Esophagus muscularis mucosa (tissue), 4 donors: ENCODE results near the gene NGEF. TPM values are rescaled to one million over a fixed set of nuclear protein-coding genes. Genes with fewer than 3 reads are reported as not detected.

Experiments
- DNase-seq: peaks from one replicate; pipeline ENCODE4 v3.0.0-alpha.2; 2017; ENCODE audit errors: extremely low spot score
- H3K27ac ChIP-seq, 4 donors: fragments of 200-600 bp; sonication (generic); replicated peaks in 1 of 4; 1 replicate in 3 of 4; 2 replicates in 1 of 4; pipeline ENCODE4 v1.5.1; 2016 to 2019; ENCODE audit warnings: mild to moderate bottlenecking in 1 of 4
- H3K27me3 ChIP-seq, 4 donors: fragments of 200-600 bp; sonication (generic); one replicate each; pipeline versions ENCODE4 v1.5.1 to v1.6.0; 2016 to 2019
- H3K36me3 ChIP-seq, 4 donors: fragments of 200-600 bp; sonication (generic); one replicate each; pipeline ENCODE4 v1.5.1; 2016 to 2019
- H3K4me1 ChIP-seq, 4 donors: fragments of 200-600 bp; sonication (generic); one replicate each; pipeline ENCODE4 v1.5.1; 2016 to 2019
- H3K4me3 ChIP-seq, 4 donors: fragments of 200-600 bp; sonication (generic); 1 replicate in 2 of 4; 2 replicates in 2 of 4; pipeline ENCODE4 v1.5.1; 2016 to 2019; ENCODE audit warnings: mild to moderate bottlenecking in 4 of 4, moderate library complexity in 1 of 4
- H3K9me3 ChIP-seq, 4 donors: fragments of 200-600 bp; sonication (generic); 1 replicate in 3 of 4; 2 replicates in 1 of 4; pipeline ENCODE4 v1.5.1; 2016 to 2019
- EP300 ChIP-seq: sonication (generic); formaldehyde crosslinking; IDR thresholded peaks from one replicate; pipeline ENCODE4 v1.6.1; 2017; ENCODE audit warnings: antibody characterized with exemption
- POLR2A ChIP-seq: fragments of 450-650 bp; IDR thresholded peaks from one replicate; pipeline ENCODE4 v1.6.1; 2017; ENCODE audit warnings: antibody characterized with exemption, moderate library complexity, mild to moderate bottlenecking, low read depth
- POLR2AphosphoS5 ChIP-seq, 2 donors: sonication (generic); formaldehyde crosslinking; IDR thresholded peaks; one replicate each; pipeline ENCODE4 v1.6.1; 2017; ENCODE audit warnings: antibody characterized with exemption in 2 of 2
- WGBS: methylation state at CpG from one replicate; pipeline ENCODE4 v1.1.5; 2018; 5-methylcytosine and 5-hydroxymethylcytosine counted together
- intact Hi-C: fragments of 100-400 bp; cut with DNase I; formaldehyde crosslinking; loops from one replicate; pipeline ENCODE4 v1.15.1; 2023
- total RNA-seq, 4 donors: library from RNA; depleted of rRNA; stranded (reverse); fragments of >200 nt; gene quantifications; one replicate each; pipeline versions ENCODE4 v1.1.0 to v1.2.1, GENCODE V29; 2016
- TF ChIP-seq, protein P1 (sequence below), 3 experiments: fragments of 200-600 bp in 2 of 3; fragments of 450-650 bp in 1 of 3; sonication (generic) in 2 of 3; IDR thresholded peaks; one replicate each; pipeline ENCODE4 v1.5.1; 2017 to 2019; ENCODE audit warnings: antibody characterized with exemption in 3 of 3, mild to moderate bottlenecking in 2 of 3, moderate library complexity in 1 of 3

NGEF gene
- total RNA-seq, 4 donors from 2014 or later: 0.33 to 0.98 (median 0.52) TPM; not detected in 1

DNA sequence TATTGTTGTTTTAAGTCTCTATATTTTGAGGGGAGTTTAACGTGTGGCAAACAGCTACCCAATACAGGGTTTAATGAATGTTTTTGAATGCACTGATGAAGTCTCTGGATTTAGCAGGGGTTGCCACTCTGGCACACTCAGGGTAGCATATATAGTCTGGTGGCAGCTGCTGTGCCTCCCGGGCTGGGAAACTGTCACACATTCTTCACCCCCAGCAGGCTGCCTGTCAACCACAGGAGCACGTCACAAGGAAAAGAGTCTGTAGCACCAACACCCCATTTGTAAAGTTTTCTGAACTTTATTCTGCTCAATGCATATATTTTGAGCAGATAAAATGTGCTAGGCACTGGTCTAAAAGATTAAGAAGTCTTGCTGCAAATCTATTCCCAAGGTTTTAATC lies 39.3 kb downstream of the NGEF start:
- Histone ChIP-seq H3K27me3 (peaks cover 0 to 17% (median 0%) of the 10 kb centered on the region in 4 donors), H3K4me3 (no peak overlapping the region), H3K9me3 (peaks cover 0 to 6% (median 0%) of the 10 kb centered on the region in 4 donors), H3K36me3 (no peaks in the 10 kb centered on the region), H3K4me1 (no peaks in the 10 kb centered on the region), H3K27ac (no peak overlapping the region)
- intact Hi-C loops: no loop called here
- TF ChIP-seq, protein P1, sequence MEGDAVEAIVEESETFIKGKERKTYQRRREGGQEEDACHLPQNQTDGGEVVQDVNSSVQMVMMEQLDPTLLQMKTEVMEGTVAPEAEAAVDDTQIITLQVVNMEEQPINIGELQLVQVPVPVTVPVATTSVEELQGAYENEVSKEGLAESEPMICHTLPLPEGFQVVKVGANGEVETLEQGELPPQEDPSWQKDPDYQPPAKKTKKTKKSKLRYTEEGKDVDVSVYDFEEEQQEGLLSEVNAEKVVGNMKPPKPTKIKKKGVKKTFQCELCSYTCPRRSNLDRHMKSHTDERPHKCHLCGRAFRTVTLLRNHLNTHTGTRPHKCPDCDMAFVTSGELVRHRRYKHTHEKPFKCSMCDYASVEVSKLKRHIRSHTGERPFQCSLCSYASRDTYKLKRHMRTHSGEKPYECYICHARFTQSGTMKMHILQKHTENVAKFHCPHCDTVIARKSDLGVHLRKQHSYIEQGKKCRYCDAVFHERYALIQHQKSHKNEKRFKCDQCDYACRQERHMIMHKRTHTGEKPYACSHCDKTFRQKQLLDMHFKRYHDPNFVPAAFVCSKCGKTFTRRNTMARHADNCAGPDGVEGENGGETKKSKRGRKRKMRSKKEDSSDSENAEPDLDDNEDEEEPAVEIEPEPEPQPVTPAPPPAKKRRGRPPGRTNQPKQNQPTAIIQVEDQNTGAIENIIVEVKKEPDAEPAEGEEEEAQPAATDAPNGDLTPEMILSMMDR (IDR thresholded peaks at IDR 0.05): no peak
- TF ChIP-seq EP300: no peak
- TF ChIP-seq POLR2A: no peak
- TF ChIP-seq POLR2AphosphoS5 (IDR thresholded peaks at IDR 0.05): no peak
- WGBS: 73% methylated on average over 3 of the region's 3 CpGs
- DNase-seq: no peak

DNA sequence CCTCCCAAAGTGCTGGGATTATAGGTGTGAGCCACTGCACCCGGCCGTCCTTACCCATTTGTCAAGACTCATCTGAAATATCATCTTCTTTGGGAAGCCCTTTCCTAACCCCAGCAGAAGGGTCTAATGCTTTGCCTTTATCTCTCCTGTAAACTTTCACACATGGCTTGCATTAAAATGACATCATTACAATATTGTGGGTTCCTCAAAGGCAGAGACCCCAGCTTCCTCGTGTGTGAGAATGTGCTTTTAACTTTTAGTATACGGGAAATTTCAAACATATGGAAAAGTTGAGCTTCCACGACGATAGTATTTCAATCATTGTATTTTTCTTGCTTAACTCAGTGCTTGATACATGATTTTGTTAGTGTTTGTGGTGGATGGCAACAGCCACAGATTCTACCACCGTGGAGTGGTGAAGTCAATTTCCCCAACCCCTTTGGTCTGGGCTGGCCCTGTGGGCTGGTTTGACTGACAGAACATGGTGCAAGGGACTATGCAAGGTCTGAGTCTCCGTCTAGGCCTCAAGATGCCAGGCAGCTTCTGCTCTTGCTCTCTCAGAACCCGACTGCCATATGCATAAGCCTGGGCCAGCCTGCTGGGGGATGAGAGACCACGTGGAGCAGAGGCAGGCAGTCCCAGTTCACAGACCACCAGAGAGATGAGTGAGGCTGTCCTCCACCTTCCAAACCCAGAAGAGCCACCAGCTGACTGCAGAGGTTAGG lies 39.9 kb downstream of the NGEF start:
- no peaks in the 10 kb centered on the region for H3K4me1 ChIP-seq
- H3K9me3 ChIP-seq: peaks cover 0 to 6% (median 0%) of the 10 kb centered on the region in 4 donors
- no peak for DNase-seq
- H3K36me3 ChIP-seq: no peaks in the 10 kb centered on the region
- no peak overlapping the region for H3K4me3 ChIP-seq
- WGBS: 73% methylated on average over 10 of the region's 10 CpGs
- H3K27me3 ChIP-seq: peaks cover 0 to 17% (median 0%) of the 10 kb centered on the region in 4 donors
- intact Hi-C loops: no loop called here
- no peak overlapping the region for H3K27ac ChIP-seq
- no peak for TF ChIP-seq EP300
- TF ChIP-seq POLR2AphosphoS5 (IDR thresholded peaks at IDR 0.05): no peak
- TF ChIP-seq, protein P1 (IDR thresholded peaks at IDR 0.05): no peak
- TF ChIP-seq POLR2A: no peak

DNA sequence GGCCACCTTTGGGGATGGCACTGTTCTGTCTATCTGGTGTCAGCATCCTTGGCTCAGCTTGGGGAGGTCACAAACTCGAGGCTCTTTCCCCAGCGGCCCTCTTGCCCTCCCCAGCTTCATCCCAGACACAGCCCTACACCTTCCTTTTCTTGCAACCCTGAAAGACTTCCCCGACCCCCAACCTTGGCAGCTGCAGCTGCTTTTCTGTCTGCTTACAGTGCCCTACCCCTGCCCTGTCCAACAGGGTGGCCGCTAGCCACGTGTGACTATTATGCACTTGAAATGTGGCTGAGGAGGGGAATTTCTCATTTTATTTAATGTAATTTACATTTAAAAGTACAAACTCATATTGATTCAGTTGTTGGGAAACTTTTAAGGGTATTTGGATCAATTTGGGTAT lies 41.3 kb downstream of the NGEF start:
- intact Hi-C loops: no loop called here
- H3K27ac ChIP-seq: no peak overlapping the region
- H3K36me3 ChIP-seq: no peaks in the 10 kb centered on the region
- no peak overlapping the region for H3K4me3 ChIP-seq
- H3K27me3 ChIP-seq: peaks cover 0 to 11% (median 0%) of the 10 kb centered on the region in 4 donors
- WGBS: 65% methylated on average over 5 of the region's 5 CpGs
- H3K4me1 ChIP-seq: no peaks in the 10 kb centered on the region
- TF ChIP-seq EP300 (no peak), POLR2AphosphoS5 (IDR thresholded peaks at IDR 0.05) (no peak), POLR2A (no peak)
- TF ChIP-seq, protein P1 (IDR thresholded peaks at IDR 0.05): no peak
- peaks cover 0 to 6% (median 0%) of the 10 kb centered on the region in 4 donors for H3K9me3 ChIP-seq
- no peak for DNase-seq

DNA sequence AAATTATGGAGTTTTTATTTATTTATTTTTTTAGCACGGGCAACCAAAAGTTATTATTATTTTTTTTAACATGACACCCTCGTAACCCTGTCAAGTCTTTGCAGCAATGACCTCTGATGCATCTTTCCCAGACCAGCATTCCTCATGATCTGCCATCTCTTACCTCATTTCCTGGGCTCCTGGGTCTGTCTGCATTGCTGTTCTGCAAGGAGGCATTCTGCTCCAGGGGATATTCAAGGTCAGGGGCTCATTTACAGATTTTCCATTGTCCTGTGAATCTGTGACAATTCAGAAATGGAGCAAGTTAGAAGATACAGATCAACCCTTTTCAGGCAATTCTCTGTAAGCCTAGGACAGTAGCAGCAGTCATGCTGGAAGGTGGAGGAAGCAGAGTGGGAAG lies 43.0 kb downstream of the NGEF start:
- peaks cover 0 to 10% (median 0%) of the 10 kb centered on the region in 4 donors for H3K27me3 ChIP-seq
- peaks cover 0 to 7% (median 3%) of the 10 kb centered on the region in 4 donors for H3K9me3 ChIP-seq
- no peak for DNase-seq
- 70% methylated on average over 2 of the region's 2 CpGs for WGBS
- no peak for TF ChIP-seq POLR2A
- TF ChIP-seq EP300: no peak
- TF ChIP-seq, protein P1 (IDR thresholded peaks at IDR 0.05): no peak
- no peak for TF ChIP-seq POLR2AphosphoS5 (IDR thresholded peaks at IDR 0.05)
- H3K4me3 ChIP-seq: no peak overlapping the region
- no peaks in the 10 kb centered on the region for H3K4me1 ChIP-seq
- intact Hi-C loops: no loop called here
- H3K36me3 ChIP-seq: no peaks in the 10 kb centered on the region
- no peak overlapping the region for H3K27ac ChIP-seq

DNA sequence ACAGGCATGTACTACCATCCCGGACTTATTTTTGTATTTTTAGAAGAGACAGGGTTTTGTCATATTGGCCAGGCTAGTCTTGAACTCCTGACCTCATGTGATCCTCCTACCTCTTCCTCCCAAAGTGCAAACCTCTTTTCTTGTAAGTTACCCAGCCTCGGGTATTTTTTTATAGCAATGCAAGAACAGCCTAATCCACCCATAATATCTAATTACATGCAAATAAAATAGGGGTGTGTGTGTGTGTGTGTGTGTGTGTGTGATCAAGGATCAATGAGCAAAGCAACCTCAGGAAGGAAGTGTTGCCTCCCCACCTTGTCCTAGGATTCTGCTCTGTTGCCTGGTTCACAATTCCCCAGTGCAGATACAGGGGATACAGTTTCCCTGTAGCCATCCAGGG lies 45.6 kb downstream of the NGEF start:
- 82% methylated on average over 2 of the region's 2 CpGs for WGBS
- TF ChIP-seq POLR2A (no peak), POLR2AphosphoS5 (IDR thresholded peaks at IDR 0.05) (no peak), EP300 (no peak)
- TF ChIP-seq, protein P1 (IDR thresholded peaks at IDR 0.05): no peak
- no peak overlapping the region for H3K4me3 ChIP-seq
- no peaks in the 10 kb centered on the region for H3K36me3 ChIP-seq
- H3K4me1 ChIP-seq: no peaks in the 10 kb centered on the region
- H3K27me3 ChIP-seq: peaks cover 0 to 15% (median 0%) of the 10 kb centered on the region in 4 donors
- peaks cover 0 to 8% (median under 1%) of the 10 kb centered on the region in 4 donors for H3K9me3 ChIP-seq
- no peak for DNase-seq
- intact Hi-C loops: no loop called here
- H3K27ac ChIP-seq: no peak overlapping the region
